CMK (cell line): ENCODE measurements around the gene TMEM127.
"Not testable (repeated sequence)": the region's sequence is repeated elsewhere in the genome, so short reads cannot be mapped to it uniquely, and the experiment has no call there.

Experiments used
- DNase-seq: peaks from one replicate; pipeline ENCODE4 v3.0.0-alpha.2; 2010; ENCODE audit warnings: low read depth

The TMEM127 gene

GRCh38 chr2:96264086-96264485 lies 1.7 kb downstream of the TMEM127 start:
- no peak for DNase-seq

GRCh38 chr2:96262306-96262705 lies 3.5 kb downstream of the TMEM127 start:
- no peak for DNase-seq

- no peak for DNase-seq
Observed at GRCh38 chr2:96261328-96262003, 4.3 kb downstream of the TMEM127 start.

- peak; percentile 61 for DNase-seq
Observed at GRCh38 chr2:96260387-96261260, 5.2 kb downstream of the TMEM127 start.

- DNase-seq, result no peak
Observed at GRCh38 chr2:96259497-96259921, 6.3 kb downstream of the TMEM127 start.

GRCh38 chr2:96258166-96259022 lies 7.4 kb downstream of the TMEM127 start:
- DNase-seq, result no peak

GRCh38 chr2:96257744-96258143 lies 8.1 kb downstream of the TMEM127 start:
- DNase-seq, result not testable (repeated sequence)

GRCh38 chr2:96256611-96257113 lies 9.1 kb downstream of the TMEM127 start:
- DNase-seq, result no peak

- DNase-seq, result no peak
Observed at GRCh38 chr2:96254571-96254970, 11.2 kb downstream of the TMEM127 start.

- DNase-seq, result no peak
Observed at GRCh38 chr2:96253006-96253405, 12.8 kb downstream of the TMEM127 start.

- DNase-seq, result no peak
Observed at GRCh38 chr2:96252526-96252925, 13.3 kb downstream of the TMEM127 start.

- DNase-seq, result peak; percentile 59
Observed at GRCh38 chr2:96251721-96252292, 14.0 kb downstream of the TMEM127 start.

GRCh38 chr2:96250188-96250587 lies 15.6 kb downstream of the TMEM127 start:
- DNase-seq, result no peak

GRCh38 chr2:96249654-96250053 lies 16.1 kb downstream of the TMEM127 start:
- DNase-seq, result no peak

- DNase-seq, result no peak
Observed at GRCh38 chr2:96248624-96249023, 17.2 kb downstream of the TMEM127 start.

GRCh38 chr2:96247896-96248295 lies 17.9 kb downstream of the TMEM127 start:
- DNase-seq, result no peak

GRCh38 chr2:96247009-96247408 lies 18.8 kb downstream of the TMEM127 start:
- no peak for DNase-seq

GRCh38 chr2:96245609-96246390 lies 20.0 kb downstream of the TMEM127 start:
- no peak for DNase-seq

- DNase-seq, result no peak
Observed at GRCh38 chr2:96243843-96244242, 22.0 kb downstream of the TMEM127 start.

- no peak for DNase-seq
Observed at GRCh38 chr2:96241900-96242611, 23.7 kb downstream of the TMEM127 start.
